AG10803 (cell line): ENCODE data around the gene FAHD2B.
"Not testable (repeated sequence)": the region's sequence is repeated elsewhere in the genome, so short reads cannot be mapped to it uniquely, and the experiment has no call there.

ENCODE experiments used
- DNase-seq: peaks from one replicate; pipeline ENCODE4 v3.0.0; 2010; ENCODE audit warnings: low read depth
- H3K4me3 ChIP-seq: 2 replicates; pipeline ENCODE4 v1.5.1; 2011; ENCODE audit warnings: mild to moderate bottlenecking, low read length, control low read depth
- TF ChIP-seq, protein P1 (sequence below): conservative IDR thresholded peaks from 2 replicates; pipeline ENCODE4 v1.5.1; 2011; ENCODE audit warnings: mild to moderate bottlenecking, low read length, control low read depth, inconsistent platforms

Gene FAHD2B, protein sequence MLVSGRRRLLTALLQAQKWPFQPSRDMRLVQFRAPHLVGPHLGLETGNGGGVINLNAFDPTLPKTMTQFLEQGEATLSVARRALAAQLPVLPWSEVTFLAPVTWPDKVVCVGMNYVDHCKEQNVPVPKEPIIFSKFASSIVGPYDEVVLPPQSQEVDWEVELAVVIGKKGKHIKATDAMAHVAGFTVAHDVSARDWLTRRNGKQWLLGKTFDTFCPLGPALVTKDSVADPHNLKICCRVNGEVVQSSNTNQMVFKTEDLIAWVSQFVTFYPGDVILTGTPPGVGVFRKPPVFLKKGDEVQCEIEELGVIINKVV

DNA sequence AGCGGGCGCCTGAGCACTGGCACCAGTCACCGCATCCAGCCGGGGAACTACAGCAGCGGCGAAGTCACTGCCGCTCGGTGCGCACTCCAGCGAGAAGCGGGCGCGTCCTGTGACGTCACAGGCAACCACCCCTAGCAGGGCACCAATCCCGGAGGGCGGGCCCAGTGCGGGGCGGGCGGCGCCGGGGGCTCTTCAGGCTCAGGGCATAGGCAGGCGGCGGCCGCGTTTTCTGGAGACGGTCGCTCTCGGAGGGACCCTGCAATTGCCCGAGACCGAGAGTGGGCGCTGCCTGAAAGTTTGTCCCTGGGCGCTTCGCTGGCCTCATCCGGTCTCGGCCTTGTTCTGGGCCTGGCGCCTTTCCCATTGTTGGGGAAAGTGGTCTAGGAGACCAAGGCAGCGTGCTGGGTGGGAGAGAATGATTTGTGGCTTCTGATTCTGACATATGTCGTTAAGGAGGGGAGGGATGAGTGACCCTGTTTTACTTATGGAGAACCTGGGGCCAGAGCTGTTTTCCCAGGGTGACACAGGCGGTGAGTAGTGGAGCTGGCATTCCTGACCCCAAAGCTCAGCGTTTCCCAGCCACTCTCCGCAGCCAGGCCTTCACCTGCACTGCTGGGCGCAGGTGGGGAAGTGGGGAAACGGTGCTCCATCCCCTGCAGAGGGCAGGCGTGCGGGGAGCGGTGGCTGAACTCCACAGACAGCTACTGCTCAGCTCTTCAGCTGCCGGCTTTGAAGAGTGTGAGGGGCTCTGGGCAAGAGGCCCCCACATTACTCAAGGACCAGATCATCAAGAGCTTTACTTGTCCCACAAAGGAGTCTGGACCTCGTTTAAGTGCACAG is at the start of gene FAHD2B:
Gene FAHD2B (minus strand): TSS at position 111 of the 840 bp plus-strand sequence. CDS start 3,176 bp downstream, outside the sequence.
- peak within 1 kb of the TSS; percentile 40 for H3K4me3 ChIP-seq
- peak; percentile 42 for DNase-seq

- DNase-seq, H3K4me3 ChIP-seq: not testable (repeated sequence)
These were observed 49.3 kb upstream of the FAHD2B start for GRCh38 chr2:97144016-97144415.

DNA sequence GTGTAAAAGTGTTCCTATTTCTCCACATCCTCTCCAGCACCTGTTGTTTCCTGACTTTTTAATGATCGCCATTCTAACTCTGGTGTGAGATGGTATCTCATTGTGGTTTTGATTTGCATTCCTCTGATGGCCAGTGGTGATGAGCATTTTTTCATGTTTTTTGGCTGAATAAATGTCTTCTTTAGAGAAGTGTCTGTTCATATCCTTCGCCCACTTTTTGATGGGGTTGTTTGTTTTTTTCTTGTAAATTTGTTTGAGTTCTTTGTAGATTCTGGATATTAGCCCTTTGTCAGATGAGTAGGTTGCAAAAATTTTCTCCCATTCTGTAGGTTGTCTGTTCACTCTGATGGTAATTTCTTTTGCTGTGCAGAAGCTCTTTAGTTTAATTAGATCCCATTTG is 34.4 kb upstream of the FAHD2B start:
- not testable (repeated sequence) for DNase-seq, H3K4me3 ChIP-seq

DNA sequence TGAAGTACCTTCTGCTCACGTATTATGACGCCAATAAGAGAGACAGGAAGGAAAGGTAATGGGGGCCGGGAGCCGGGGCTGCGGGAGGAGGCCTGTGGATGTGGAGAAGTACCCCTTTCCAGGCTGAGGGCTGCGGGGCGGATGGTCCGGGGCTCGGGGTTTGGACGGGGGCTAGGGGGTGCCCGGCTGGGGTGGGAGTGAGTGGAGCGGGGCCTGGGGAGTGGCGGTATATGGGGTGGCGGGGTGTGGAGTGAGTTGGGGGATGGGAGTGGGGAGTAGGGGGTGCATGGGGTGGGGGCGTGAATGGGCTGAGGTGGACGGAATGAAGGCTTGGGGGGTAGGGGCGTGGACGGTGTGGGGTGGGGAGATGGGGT is 19.2 kb upstream of the FAHD2B start:
- peak overlapping the region; percentile 73 for H3K4me3 ChIP-seq
- not testable (repeated sequence) for DNase-seq

GRCh38 chr2:97113050-97113881 is 18.6 kb upstream of the FAHD2B start, which contains the start of gene ANKRD36:
Gene ANKRD36, plus strand, starts transcription at chr2:97113153. Its CDS starts 587 bp downstream, at chr2:97113740.
- H3K4me3 ChIP-seq = peak within 1 kb of the TSS; percentile 73
- DNase-seq = peak; percentile 79
- TF ChIP-seq, protein P1, sequence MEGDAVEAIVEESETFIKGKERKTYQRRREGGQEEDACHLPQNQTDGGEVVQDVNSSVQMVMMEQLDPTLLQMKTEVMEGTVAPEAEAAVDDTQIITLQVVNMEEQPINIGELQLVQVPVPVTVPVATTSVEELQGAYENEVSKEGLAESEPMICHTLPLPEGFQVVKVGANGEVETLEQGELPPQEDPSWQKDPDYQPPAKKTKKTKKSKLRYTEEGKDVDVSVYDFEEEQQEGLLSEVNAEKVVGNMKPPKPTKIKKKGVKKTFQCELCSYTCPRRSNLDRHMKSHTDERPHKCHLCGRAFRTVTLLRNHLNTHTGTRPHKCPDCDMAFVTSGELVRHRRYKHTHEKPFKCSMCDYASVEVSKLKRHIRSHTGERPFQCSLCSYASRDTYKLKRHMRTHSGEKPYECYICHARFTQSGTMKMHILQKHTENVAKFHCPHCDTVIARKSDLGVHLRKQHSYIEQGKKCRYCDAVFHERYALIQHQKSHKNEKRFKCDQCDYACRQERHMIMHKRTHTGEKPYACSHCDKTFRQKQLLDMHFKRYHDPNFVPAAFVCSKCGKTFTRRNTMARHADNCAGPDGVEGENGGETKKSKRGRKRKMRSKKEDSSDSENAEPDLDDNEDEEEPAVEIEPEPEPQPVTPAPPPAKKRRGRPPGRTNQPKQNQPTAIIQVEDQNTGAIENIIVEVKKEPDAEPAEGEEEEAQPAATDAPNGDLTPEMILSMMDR = peak; percentile 38

DNA sequence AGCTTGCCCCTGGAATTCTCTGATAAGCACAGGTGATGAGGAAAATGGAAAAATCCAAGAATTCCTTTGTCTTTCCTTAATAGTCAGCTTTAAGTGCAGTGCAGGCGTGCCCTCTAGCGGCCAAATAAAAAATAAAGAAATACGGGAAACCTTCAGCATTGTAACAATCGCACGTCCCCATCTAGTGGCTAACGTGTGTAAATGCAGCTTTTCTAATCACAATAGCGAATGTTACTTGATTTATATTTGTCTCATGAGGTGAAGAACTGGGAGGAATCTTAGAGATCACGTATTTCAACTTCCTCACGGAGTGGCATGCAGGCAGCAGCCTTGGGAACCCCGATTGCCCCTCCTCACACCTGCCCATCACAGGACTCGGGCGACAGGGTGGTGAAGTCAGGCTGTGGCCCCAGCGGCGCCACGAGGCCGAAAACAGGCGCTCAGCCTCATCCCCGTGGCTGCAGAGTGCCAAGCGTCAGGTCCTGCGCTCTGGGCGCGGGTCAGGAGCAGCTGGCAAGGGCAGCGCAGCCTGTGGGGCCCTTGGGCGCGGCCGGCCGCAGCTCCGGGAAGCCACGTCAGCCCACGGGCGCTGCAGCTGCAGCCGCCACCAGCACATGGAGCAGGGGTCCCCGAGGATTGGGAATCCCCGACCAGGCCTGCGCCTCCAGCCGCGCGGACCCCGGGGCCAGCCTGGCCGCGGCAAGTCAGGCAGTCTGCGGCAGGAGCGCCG is 17.8 kb upstream of the FAHD2B start:
- peak overlapping the region; percentile 73 for H3K4me3 ChIP-seq
- TF ChIP-seq, protein P1 = peak; percentile 66
- peak; percentile 32 for DNase-seq

GRCh38 chr2:97111246-97111645 is 16.6 kb upstream of the FAHD2B start:
- DNase-seq, H3K4me3 ChIP-seq: not testable (repeated sequence)

GRCh38 chr2:97106878-97107277 is 12.2 kb upstream of the FAHD2B start:
- not testable (repeated sequence) for DNase-seq, H3K4me3 ChIP-seq

- not testable (repeated sequence) for H3K4me3 ChIP-seq, DNase-seq
These were observed 4.2 kb upstream of the FAHD2B start for GRCh38 chr2:97098786-97099372.

- no peak overlapping the region for H3K4me3 ChIP-seq
- TF ChIP-seq, protein P1 = no peak
These were observed 979 bp upstream of the FAHD2B start for GRCh38 chr2:97095661-97096060.

GRCh38 chr2:97093983-97094771 is 505 bp downstream of the FAHD2B start:
- not testable (repeated sequence) for DNase-seq

More at GRCh38 chr2:97095661-97096060, 979 bp upstream of the FAHD2B start:
- no peak for DNase-seq

DNA sequence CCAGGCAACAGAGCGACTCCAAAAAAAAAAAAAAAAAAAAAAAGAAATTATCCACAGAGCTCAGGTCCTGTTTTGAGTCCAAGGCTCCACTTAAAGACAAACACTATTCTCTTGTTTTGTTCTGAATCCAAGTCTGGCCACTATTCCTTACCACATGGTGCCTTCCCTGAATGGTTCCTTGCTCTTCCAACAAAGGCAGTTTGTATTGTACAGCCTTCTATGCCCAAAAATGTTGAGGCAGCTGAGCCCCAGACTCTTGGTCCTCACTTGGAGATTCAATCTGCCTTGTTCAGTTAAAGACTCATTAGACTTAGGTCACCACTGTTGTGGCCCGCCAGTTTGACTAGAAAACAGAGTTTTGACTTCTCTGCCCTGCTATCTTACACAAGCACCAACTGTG is 1.7 kb downstream of the FAHD2B start:
- DNase-seq, H3K4me3 ChIP-seq: not testable (repeated sequence)

More at GRCh38 chr2:97093983-97094771, 505 bp downstream of the FAHD2B start:
- H3K4me3 ChIP-seq = 0 out of 2 replicates have a peak overlapping the region, but pooled peaks have one; percentile 40

DNA sequence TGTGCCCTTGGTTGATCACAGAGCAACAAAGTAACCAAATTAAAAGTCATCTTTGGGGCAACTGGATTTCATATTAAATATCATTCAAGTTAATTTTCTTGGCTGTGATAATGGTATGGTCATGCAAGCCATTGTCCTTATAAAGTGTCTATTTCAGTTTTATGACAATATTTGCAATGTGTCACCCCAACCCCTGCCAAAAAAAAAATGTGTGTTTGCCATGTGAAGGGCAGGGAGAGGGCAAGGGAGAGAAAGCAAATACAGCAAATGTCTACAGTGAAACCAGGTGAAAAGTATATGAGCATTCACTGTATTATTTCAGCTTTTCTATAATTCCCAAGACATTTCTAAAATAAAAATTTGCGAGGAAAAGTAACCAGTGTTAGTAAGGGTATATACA is 6.0 kb downstream of the FAHD2B start:
- not testable (repeated sequence) for DNase-seq, H3K4me3 ChIP-seq
